Medulla oblongata (tissue), 1 donor: Measurements from ENCODE around the gene VAMP5.
"Not testable (repeated sequence)": the region's sequence is repeated elsewhere in the genome, so short reads cannot be mapped to it uniquely, and the experiment has no call there.

ENCODE experiments used
- DNase-seq: peaks from one replicate; pipeline ENCODE4 v3.0.0-alpha.2; 2015; ENCODE audit errors: extremely low spot score

VAMP5 gene

GRCh38 chr2:85601771-85602475 is 17.7 kb downstream of the VAMP5 start:
- peak; percentile 62 for DNase-seq

- DNase-seq: peak; percentile 97
Observed at GRCh38 chr2:85602476-85603234, 18.4 kb downstream of the VAMP5 start, which contains the start of gene TMEM150A. TMEM150A (minus strand) TSS chr2:85602698; CDS start chr2:85601948, 750 bp downstream.

GRCh38 chr2:85604133-85604444 is 19.9 kb downstream of the VAMP5 start:
- DNase-seq: not testable (repeated sequence)

GRCh38 chr2:85604568-85605339 is 20.5 kb downstream of the VAMP5 start:
- DNase-seq: no peak

GRCh38 chr2:85605406-85606115 is 21.3 kb downstream of the VAMP5 start:
- no peak for DNase-seq

GRCh38 chr2:85606116-85606455 is 21.9 kb downstream of the VAMP5 start:
- DNase-seq: no peak

GRCh38 chr2:85607268-85608215 is 23.3 kb downstream of the VAMP5 start:
- DNase-seq: no peak

- DNase-seq: no peak
Observed at GRCh38 chr2:85611217-85611704, 27.0 kb downstream of the VAMP5 start.

GRCh38 chr2:85611705-85612587 is 27.7 kb downstream of the VAMP5 start, which contains the start of gene C2orf68:
C2orf68 (minus strand) TSS chr2:85612066; CDS start chr2:85611984, 82 bp downstream.
- peak; percentile 92 for DNase-seq

GRCh38 chr2:85613717-85614515 is 29.7 kb downstream of the VAMP5 start:
- no peak for DNase-seq

- not testable (repeated sequence) for DNase-seq
Observed at GRCh38 chr2:85614757-85615156, 30.5 kb downstream of the VAMP5 start.

- no peak for DNase-seq
Observed at GRCh38 chr2:85615413-85615728, 31.1 kb downstream of the VAMP5 start.

- DNase-seq: not testable (repeated sequence)
Observed at GRCh38 chr2:85617723-85618122, 33.5 kb downstream of the VAMP5 start.

- DNase-seq: no peak
Observed at GRCh38 chr2:85619617-85620016, 35.4 kb downstream of the VAMP5 start.

- no peak for DNase-seq
Observed at GRCh38 chr2:85621338-85621737, 37.1 kb downstream of the VAMP5 start.

- no peak for DNase-seq
Observed at GRCh38 chr2:85623991-85624390, 39.8 kb downstream of the VAMP5 start.

GRCh38 chr2:85628658-85629057 is 44.4 kb downstream of the VAMP5 start:
- DNase-seq: no peak

GRCh38 chr2:85631316-85631715 is 47.1 kb downstream of the VAMP5 start:
- no peak for DNase-seq

GRCh38 chr2:85635011-85635410 is 50.8 kb downstream of the VAMP5 start:
- DNase-seq: no peak
